Measurements from ENCODE around the gene KCNA3. TPM values are rescaled to one million over a fixed set of nuclear protein-coding genes. Genes with fewer than 3 reads are reported as not detected.

KCNA3 gene
- total RNA-seq, 1 experiment from 2014 or later: not detected

DNA sequence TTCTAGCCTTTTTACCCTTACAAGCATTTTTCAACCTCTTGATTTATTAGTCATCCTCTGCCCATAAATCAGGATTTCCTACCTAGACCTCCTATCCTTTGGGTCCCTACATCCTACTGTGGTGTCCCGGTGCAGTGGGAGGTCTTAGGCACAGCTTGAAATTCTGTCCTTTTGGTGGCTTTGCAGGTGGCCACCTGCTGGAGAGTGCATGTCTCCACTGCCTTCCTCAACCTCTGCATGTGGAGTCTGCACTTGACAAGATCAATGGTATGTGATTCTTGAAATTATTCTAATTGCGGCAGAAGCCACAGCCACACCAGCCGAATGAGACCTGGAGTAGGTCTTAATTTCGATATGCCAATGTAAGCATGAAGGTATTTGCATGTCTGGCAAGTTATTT, 11.4 kb upstream of the KCNA3 start:
- intact Hi-C loops (cut with micrococcal nuclease; ENCODE audit: unreplicated experiment): no loop called here
- no peak overlapping the region for H3K4me2 ChIP-seq
- H3K27ac ChIP-seq: no peak overlapping the region
- CTCF ChIA-PET: no interaction called here
- POLR2A ChIA-PET (ENCODE audit: unreplicated experiment): no interaction called here
- H3F3A ChIP-seq (ENCODE audit: insufficient read depth, low read depth): no peaks in the 10 kb centered on the region
- no peaks in the 10 kb centered on the region for H3K9me2 ChIP-seq (ENCODE audit: insufficient read depth)
- DNase-seq: no peak
- 0 out of 2 replicates have a peak, but pooled peaks cover 16% of the 10 kb centered on the region for H3K27me3 ChIP-seq (ENCODE audit: insufficient read depth, low read depth)
- H3K4me1 ChIP-seq (replicated peaks; ENCODE audit: insufficient read depth): no peaks in the 10 kb centered on the region
- TF ChIP-seq EZH2 (IDR thresholded peaks at IDR 0.05; ENCODE audit: low read depth): no peak
- TF ChIP-seq, protein P1, sequence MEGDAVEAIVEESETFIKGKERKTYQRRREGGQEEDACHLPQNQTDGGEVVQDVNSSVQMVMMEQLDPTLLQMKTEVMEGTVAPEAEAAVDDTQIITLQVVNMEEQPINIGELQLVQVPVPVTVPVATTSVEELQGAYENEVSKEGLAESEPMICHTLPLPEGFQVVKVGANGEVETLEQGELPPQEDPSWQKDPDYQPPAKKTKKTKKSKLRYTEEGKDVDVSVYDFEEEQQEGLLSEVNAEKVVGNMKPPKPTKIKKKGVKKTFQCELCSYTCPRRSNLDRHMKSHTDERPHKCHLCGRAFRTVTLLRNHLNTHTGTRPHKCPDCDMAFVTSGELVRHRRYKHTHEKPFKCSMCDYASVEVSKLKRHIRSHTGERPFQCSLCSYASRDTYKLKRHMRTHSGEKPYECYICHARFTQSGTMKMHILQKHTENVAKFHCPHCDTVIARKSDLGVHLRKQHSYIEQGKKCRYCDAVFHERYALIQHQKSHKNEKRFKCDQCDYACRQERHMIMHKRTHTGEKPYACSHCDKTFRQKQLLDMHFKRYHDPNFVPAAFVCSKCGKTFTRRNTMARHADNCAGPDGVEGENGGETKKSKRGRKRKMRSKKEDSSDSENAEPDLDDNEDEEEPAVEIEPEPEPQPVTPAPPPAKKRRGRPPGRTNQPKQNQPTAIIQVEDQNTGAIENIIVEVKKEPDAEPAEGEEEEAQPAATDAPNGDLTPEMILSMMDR (conservative IDR thresholded peaks at IDR 0.05): no peak; the same call in 1 of the 2 replicates
- H3K36me3 ChIP-seq (ENCODE audit: low read depth): no peaks in the 10 kb centered on the region
- H3K4me3 ChIP-seq: no peak overlapping the region
- H3K79me2 ChIP-seq (ENCODE audit: low read depth): no peaks in the 10 kb centered on the region
- no peaks in the 10 kb centered on the region for H4K20me1 ChIP-seq (ENCODE audit: insufficient read depth)
- BruUV-seq (replicated peaks): no TSS peak
- H3K9me3 ChIP-seq (ENCODE audit: insufficient read depth, low read depth): no peaks in the 10 kb centered on the region
- H2AFZ ChIP-seq: no peak overlapping the region

DNA sequence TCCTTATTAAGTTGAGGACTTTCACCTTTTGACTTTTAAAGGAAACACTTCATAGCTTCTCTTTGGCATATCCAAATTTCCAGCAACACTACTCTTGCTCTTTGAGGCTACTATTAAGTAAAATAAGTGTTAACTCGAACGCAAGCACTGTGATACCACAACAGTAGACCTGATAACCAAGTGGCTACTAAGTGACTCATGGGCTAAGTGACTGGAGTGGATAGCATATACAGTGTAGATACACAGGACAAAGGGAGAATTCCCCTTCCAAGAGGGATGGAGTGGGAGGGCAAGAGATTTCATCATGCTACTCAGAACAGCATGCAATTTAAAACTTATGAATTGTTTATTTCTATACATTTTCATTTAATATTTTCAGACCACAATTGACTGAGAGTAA, 9.8 kb upstream of the KCNA3 start:
- no peaks in the 10 kb centered on the region for H3K36me3 ChIP-seq (ENCODE audit: low read depth)
- H4K20me1 ChIP-seq (ENCODE audit: insufficient read depth): no peaks in the 10 kb centered on the region
- no peaks in the 10 kb centered on the region for H3K79me2 ChIP-seq (ENCODE audit: low read depth)
- H3K27me3 ChIP-seq (ENCODE audit: insufficient read depth, low read depth): 0 out of 2 replicates have a peak, but pooled peaks cover 10% of the 10 kb centered on the region
- H3K4me2 ChIP-seq: no peak overlapping the region
- H3K4me1 ChIP-seq (replicated peaks; ENCODE audit: insufficient read depth): no peaks in the 10 kb centered on the region
- no peak overlapping the region for H2AFZ ChIP-seq
- H3K9me2 ChIP-seq (ENCODE audit: insufficient read depth): no peaks in the 10 kb centered on the region
- intact Hi-C loops (cut with micrococcal nuclease; ENCODE audit: unreplicated experiment): no loop called here
- ChIA-PET POLR2A (ENCODE audit: unreplicated experiment) (no interaction called here), CTCF (no interaction called here)
- TF ChIP-seq, protein P1 (conservative IDR thresholded peaks at IDR 0.05): no peak
- TF ChIP-seq EZH2 (IDR thresholded peaks at IDR 0.05; ENCODE audit: low read depth): no peak
- no TSS peak for BruUV-seq (replicated peaks)
- H3K9me3 ChIP-seq (ENCODE audit: insufficient read depth, low read depth): no peaks in the 10 kb centered on the region
- DNase-seq: no peak
- no peak overlapping the region for H3K27ac ChIP-seq
- H3K4me3 ChIP-seq: no peak overlapping the region
- no peaks in the 10 kb centered on the region for H3F3A ChIP-seq (ENCODE audit: insufficient read depth, low read depth)

DNA sequence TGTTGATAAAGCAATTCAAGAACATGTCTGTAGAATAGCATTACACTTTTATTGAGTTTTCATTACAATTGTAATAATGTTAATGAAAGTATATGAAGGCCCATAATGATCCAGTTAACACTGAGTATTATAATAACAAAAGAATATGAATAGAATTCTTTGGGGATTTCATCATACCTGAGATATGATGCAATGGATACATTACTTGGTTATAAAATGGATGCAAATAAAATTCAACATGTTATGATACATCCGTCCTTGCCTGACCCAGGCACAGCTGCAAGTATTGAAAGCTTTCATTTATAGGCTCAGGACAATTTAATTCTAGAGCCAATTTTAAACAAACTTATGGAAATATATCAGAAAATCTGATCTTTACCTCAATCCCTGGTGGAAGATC, 8.2 kb upstream of the KCNA3 start:
- intact Hi-C loops (cut with micrococcal nuclease; ENCODE audit: unreplicated experiment): no loop called here
- Histone ChIP-seq H3K4me3 (no peak overlapping the region), H3K27me3 (ENCODE audit: insufficient read depth, low read depth) (0 out of 2 replicates have a peak, but pooled peaks cover 10% of the 10 kb centered on the region), H3K36me3 (ENCODE audit: low read depth) (no peaks in the 10 kb centered on the region), H3K9me3 (ENCODE audit: insufficient read depth, low read depth) (no peaks in the 10 kb centered on the region), H3K4me1 (replicated peaks; ENCODE audit: insufficient read depth) (no peaks in the 10 kb centered on the region), H3K4me2 (no peak overlapping the region), H3F3A (ENCODE audit: insufficient read depth, low read depth) (no peaks in the 10 kb centered on the region), H4K20me1 (ENCODE audit: insufficient read depth) (no peaks in the 10 kb centered on the region), H2AFZ (no peak overlapping the region), H3K9me2 (ENCODE audit: insufficient read depth) (no peaks in the 10 kb centered on the region), H3K27ac (no peak overlapping the region), H3K79me2 (ENCODE audit: low read depth) (no peaks in the 10 kb centered on the region)
- POLR2A ChIA-PET (ENCODE audit: unreplicated experiment): no interaction called here
- CTCF ChIA-PET: no interaction called here
- TF ChIP-seq, protein P1 (conservative IDR thresholded peaks at IDR 0.05): no peak
- no peak for TF ChIP-seq EZH2 (IDR thresholded peaks at IDR 0.05; ENCODE audit: low read depth)
- no peak for DNase-seq
- no TSS peak for BruUV-seq (replicated peaks)

All from PC-9 (cell line).